ENCODE data around the gene CHST11.

The CHST11 gene

DNA sequence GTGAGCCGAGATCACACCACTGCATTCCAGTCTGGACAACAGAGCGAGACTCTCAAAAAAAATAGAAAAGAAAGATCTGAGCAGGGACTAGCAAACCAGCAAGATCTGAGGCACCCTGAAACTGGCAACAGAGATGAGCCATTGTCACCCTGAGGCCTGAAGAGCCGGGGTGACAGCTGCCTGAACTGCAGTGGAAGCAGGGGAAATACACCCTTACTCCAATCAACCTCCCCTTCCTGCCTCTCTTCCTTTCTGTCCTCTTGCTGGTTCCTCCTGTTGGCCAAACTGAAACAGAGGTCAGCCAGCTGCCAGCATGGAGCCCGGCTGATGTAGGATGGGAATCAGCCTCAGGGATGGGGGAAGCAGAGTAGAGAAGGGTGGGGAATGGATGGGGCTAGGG, 192.0 kb downstream of the CHST11 start:
- no peak for DNase-seq (ENCODE audit: low read depth in 1 of 2, low spot score in 1 of 2)

DNA sequence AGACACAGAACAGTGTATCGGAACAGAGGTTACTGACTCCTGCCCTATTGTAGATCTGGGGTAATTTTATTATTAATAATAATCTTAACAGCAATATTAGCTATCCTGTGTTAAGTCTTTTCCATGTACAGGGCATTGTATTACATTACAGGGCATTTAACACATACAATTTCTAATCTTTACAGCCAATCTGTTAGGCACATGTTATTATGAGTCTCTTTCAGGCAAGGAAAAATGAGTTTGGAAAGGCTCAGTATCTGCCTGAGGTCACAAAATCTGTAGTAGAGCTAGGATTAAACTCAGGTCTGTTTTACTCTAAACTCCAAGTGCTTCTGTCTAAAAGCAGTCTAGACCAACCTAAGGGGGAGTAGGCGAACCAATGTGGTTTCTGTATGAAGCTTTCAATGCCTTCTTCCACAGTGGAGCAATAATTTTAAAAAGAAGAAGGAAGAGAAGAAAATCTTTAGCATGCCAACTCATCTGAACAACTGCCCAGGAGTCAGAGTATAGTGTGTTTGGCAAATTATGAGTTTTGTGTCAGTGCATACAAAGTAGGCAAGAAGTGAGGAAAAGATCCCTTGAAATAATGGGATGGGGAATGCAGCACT, 192.6 kb downstream of the CHST11 start:
- DNase-seq (ENCODE audit: low read depth in 1 of 2, low spot score in 1 of 2): no peak

DNA sequence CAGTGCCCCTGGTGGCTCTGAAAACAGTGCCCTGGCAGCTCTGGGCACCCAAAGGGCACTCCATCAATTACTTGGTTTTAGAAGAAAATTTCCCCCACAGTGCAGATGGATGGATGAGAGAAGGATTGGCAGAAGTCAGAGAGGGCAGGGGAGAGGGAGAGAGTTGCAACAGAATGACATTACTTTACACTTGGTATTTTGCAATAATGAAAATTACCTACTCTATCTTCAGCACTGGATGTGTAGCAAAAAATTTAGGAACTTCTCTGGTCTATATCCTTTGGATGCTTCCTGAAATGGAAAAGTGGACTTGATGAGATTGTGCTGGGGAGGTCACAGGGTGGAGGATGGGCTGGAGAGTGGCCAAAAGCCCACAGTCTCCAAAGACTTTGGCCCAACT, 193.2 kb downstream of the CHST11 start:
- DNase-seq (ENCODE audit: low read depth in 1 of 2, low spot score in 1 of 2): no peak

DNA sequence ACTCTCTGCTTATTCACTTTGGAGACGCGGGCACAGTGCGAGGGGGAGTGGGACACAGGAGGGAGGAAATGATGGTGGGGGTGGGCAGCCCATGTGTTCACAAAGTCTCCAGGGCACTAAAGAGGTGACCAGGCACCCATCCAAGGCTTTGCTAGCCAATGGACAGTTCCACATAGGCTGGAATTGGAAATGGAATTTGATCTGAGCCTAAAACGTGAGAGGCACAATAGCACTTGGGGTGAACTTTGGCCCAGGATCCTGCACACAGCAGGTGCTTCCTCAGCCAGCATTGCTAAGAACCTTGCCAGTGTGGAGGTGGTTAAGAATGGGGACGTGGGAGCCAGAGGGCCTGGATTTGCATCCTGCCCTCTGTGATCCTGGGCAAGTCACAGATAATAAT, 193.8 kb downstream of the CHST11 start:
- DNase-seq (ENCODE audit: low read depth in 1 of 2, low spot score in 1 of 2): no peak

DNA sequence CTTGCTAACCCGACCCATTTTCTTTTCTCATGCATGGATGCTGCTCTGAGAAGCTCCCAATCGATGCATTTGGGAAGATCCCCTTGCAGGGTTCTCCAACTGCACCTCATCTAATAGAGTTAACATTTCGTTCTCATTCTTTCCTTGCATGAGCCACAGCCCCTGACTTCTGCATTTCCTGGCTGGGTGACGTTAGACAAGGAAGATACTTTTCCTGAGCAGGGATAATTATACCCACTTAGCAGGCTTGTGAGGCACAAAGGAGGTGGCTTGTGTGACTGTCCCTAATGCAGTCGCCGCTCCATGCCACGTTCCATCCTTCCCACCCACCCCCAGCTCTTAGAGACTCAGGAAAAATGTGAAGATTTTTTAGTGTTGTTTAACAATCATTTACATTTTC, 195.1 kb downstream of the CHST11 start:
- no peak for DNase-seq (ENCODE audit: low read depth in 1 of 2, low spot score in 1 of 2)

DNA sequence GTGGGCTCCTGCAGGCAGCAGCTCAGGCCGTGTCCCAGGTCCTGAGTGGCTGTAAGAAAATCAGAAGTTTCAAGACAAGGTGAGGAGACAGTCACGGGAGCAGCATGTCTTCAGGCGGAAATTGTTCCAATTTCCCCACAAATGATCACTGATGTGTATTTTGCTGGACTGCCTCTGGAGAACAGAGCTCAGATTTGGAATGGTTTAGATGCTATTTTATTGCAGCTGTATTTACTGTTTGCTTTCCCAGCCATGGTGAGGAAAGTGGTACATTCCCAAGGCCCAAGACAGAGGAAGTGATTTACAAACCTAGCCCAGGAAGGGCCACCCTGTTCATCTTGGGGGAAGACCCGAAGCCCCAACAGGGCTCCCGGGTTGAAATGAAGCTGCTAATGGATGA, 195.6 kb downstream of the CHST11 start:
- DNase-seq (ENCODE audit: low read depth in 1 of 2, low spot score in 1 of 2): no peak

DNA sequence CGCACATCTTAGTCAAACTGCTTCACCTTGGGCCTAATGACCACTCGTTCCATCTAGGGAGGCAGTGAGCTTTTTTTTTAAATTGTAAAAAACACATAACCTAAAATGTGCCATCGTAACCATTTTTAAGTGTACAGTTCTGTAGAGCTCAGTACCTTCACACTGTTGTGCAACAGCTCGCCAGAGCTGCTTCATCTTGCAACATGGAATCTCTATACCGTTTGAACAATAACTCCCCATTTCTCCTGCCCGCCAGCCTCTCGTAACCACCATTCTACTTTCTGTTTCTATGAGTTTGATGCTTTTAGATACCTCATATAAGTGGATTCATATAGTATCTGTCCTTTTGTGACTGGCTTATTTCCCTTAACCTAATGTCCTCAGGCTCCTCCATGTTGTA, 196.2 kb downstream of the CHST11 start:
- no peak for DNase-seq (ENCODE audit: low read depth in 1 of 2, low spot score in 1 of 2)

DNA sequence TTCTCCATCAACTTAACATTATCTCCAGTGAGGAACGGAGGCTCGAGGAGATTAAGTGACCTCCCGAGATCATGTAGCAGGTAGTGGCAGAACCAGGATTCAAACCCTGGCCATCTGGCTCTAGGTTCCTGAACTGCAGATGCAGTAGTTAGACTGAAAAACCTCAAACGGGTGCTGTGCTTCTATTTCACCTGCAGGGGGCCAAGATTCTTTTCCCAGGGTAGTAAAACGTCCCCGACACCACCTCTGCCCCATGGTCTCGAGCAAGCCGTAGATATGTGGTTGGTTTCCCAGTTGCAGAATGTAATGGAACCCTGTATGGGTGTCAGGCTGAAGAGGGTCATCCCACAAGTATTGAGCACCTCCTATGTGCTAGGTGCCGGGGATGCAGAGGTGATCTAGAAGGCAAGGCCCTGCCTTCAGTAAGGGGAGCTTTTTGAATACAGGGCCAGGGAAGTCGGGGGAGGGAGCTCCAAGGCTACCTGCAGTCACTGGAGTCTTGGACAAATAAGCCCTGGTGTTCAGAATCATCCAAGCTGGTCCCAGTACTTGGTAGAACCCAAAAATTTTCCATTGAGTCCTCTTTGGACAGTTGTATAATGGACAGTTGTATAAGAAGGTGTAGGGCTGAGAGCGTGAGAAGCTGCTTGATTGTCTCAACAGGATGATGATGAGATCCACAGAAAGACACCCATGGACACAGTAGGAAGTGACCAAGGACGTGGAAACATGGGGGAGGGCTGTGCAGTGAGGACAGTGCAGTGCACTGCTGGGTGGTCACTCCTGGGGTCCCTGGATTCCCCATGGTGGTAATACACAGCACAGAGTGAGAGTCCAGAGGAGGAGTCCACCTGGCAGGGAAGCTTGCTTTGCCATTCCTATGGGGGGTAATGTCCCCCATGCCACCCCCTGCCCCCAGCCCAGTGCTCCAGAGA, 197.2 kb downstream of the CHST11 start:
- no peak for DNase-seq (ENCODE audit: low read depth in 1 of 2, low spot score in 1 of 2)

DNA sequence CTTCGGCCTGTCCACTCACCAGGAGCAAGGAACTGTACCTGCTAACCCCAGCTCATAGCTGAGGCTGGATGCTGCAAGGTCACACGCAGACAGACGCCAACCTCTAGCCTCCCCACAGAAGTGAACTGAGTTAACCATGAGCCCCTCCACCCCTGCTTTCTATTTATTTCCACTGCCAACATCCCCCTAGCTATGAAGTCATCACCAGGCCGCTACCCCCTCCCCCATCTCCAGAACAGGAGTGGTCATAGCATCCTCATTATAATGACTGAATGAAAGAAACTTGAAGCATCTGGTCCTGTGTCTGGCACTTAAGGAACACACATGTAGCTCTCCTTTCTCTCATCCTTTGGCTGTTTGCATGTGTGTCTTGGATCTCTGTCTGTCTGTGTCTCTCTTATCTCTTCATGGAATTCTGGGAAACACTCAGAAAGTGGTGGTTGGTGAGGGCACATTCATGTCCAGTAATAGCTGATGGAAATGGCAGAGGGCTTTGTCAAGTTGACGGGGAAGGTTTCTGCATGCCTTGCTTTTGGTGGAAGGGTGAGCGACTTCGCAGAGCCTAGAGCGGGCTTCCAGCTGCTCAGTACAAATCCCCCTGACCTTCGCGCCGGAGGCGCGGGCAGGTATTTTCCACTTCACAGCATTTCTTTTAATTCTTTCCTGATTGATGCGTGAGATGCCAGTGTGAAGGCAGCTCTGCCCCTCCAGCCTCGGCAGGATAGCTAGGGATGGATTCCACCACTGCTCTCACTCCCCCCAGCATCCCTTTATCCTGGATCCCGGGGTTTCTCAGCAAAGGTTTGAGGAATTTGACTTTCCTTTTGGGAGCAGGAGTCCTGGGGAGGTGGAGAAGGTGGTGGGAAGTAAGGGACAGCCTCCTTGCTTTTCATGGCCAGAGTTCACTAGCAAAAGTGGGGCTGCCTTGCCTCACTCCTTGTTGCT, 198.2 kb downstream of the CHST11 start:
- DNase-seq (ENCODE audit: low read depth in 1 of 2, low spot score in 1 of 2): no peak

DNA sequence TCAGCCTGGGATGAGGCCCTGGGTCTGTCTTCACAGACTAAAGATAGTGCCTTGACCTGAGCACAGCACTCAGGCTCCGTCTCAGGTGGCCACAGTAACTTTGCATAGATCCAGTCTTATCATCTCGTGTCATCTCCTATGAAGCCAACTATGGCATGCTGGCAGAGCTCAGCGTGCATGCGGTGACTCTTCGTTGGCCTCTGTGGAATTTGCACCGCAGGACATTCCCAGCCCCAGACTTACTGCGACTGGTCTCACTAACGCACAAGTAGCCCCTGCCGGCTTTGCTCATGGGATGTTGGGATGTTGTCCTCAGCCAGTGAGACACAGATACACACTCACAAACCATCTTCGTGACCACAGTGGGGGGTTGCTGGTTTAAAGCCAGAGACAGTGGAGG, 199.6 kb downstream of the CHST11 start:
- no peak for DNase-seq (ENCODE audit: low read depth in 1 of 2, low spot score in 1 of 2)

DNA sequence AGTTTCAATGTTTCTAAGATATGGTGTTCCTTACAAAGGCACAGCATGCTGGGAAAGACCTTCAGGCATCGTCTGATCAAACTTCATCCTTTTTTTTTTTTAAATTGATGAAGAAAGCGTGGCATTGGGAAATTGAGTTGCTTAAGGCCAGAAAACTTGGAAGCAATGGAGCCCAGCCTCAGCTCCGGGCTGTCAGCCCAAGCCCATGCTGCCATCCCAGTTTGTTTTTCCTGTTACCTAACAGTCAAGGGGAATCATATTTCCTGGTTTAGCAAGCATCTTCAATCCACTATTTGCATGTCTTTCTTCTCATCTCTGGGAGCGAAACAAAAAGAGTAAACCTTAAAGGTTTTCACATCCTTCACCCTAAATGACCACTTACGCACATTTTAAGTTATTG, 200.2 kb downstream of the CHST11 start:
- no peak for DNase-seq (ENCODE audit: low read depth in 1 of 2, low spot score in 1 of 2)

DNA sequence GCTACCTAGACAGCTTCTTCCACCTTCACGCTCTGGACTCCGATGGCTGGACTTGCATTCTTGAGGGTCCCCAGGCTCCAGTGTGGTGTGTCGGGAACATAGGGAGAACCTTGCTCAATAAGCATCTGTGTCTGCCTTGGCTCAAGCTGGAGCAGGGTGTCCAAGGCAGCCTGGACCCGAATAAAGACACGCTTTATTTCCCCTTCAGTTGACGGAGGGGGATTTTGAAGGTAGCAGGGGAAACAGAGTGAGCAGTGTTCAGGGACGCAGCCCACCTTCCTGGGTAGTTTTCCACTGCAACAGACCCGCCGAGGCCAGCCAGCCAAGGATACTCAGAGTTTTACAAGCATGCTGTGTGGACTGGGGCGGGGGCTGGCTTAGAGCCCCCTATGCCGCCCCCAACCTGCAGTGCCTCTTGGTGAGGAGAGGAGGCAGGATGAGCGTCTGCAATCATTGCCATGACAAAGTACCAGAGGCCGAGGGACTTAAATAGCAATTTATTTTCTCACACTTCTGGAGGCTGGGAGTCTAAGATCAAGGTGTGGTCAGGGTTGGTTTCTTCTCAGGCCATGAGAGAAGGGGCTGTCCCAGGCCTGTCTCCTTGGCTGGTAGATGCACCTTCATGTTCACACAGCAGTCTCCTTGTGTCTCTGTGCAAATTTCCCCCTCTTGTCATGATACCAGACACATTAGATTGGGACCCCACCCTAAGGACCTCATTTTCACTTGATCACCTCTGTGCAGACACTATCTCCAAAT, 201.2 kb downstream of the CHST11 start:
- DNase-seq (ENCODE audit: low read depth in 1 of 2, low spot score in 1 of 2): no peak

DNA sequence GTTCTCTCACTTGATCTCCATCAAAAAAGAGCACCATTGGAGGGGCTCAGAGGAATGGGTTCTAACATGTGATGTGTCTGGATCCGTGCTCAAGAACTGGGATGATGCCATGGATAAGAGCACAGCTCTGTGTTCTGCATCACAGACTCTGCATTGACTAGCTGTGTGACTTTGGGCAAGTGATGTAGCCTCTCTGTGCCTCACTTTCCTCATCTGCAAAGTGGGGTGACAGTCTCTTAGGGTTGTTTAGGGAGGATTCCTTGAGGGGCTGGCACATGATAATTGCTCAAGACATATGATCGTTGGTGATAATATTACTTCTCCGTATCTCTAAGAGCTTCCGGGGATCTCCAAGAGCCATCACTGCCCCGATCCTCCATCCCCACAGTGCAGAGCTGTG, 202.3 kb downstream of the CHST11 start:
- no peak for DNase-seq (ENCODE audit: low read depth in 1 of 2, low spot score in 1 of 2)

DNA sequence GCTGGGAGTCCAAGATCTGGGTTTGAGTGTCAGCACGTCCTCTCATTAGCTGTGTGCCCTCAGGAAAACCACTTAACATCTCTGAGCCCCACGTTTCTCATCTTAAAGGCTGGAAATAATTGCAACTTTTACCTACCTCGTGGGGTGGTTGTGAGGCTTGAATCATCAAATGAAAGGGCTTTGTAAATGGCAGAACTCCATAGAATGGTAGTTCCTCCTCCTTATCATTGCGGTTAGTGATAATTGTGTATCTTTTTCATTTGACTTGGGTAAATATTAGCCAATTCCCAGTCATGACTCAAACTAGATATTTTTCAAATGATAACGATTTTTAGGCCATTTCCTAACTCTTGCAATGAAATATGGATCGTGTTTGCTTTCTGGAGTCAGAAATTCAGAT, 205.5 kb downstream of the CHST11 start:
- DNase-seq (ENCODE audit: low read depth in 1 of 2, low spot score in 1 of 2): no peak

DNA sequence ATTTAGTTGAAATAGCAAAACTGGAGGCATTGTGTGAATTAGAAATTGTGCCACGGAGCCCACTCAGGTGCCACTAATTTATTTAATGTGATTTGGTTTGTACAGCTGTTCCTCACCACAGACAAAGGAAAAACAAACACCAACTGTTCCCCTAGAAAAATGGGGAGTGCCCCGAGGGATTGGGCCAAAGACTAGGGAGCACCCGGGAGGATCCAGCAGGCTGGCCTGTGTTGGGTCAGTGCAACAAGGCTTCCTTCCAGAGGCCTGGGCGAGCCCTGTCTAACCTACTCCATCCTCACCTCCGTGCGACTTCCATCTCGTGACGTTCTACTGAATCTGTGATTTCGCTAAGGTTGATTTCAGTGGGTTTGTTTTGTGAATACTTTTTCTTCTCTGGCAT, 206.2 kb downstream of the CHST11 start:
- no peak for DNase-seq (ENCODE audit: low read depth in 1 of 2, low spot score in 1 of 2)

DNA sequence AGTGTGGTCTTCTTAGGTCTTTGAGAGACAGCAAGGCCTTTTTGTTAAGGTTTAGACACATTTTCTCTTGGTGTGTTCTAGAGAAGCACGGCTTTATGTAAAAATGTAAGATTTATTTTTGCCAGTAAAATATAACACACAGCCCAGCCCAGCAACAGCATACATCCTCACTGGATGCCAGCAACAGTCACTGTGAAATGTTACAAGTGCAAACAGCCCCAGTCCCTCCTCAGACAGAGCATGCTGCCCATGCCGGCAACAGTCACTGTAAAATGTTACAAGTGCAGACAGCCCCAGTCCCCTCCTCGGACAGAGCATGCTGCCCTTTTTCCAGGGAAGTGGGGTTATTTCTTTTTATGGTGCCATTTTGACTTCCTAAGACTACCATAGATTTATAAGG, 207.6 kb downstream of the CHST11 start:
- no peak for DNase-seq (ENCODE audit: low read depth in 1 of 2, low spot score in 1 of 2)

DNA sequence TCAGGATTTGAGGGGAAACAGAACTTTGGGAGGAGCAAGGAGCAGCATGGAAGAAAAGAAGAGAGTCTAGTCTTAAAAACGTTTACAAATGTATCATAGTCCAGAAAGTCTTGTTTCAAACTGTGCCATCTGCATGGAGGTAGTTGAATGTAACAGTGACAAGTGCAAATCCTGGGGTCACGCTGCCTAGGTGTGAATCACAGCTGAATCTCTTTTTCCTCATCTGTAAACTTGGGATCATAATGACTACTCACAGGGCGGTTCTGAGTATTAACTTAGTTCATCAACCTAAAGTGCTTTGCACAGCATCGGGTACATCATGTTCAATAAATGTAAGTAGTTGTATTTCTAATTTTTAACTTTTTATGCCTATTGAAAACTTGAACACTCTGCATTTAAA, 208.5 kb downstream of the CHST11 start:
- no peak for DNase-seq (ENCODE audit: low read depth in 1 of 2, low spot score in 1 of 2)

DNA sequence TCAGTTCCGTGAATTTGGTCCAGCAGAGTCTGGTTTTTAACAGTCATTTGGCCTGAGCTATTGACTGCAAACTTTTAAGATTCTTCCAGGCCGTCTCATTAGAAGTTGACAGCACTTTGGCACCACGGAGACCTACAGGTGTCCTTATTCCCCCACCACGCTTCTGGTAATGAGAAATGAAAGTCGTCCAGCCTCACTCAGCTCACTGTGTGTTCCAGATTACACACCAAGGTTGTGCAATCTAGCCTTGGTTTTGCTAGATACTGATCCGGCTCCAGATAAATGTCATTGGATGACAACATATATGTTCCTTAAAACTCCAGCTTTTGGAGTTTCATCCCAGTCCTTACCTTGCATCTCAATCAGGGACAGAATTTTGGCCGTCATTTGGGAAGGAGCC, 210.4 kb downstream of the CHST11 start:
- no peak for DNase-seq (ENCODE audit: low read depth in 1 of 2, low spot score in 1 of 2)

DNA sequence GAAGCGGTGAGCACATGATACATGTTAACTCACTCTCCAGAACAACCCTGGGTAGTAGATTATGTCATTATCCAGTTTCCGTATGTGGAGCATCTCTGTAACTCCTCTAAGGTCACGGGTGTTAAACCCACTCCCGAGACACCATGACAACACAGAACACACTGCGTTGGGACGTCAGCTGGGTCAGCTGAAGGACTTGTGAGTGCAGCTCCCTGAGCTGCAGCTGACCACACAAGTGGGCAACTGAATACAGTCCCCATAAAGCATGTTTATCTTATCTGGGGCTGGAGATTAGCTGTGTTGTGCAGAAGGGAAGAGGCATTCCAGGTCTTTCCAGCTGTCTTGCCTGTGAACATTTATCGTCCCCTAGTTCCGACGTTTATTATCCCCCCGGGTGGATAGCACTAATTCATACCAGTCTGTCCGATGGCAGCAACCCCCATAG, 211.5 kb downstream of the CHST11 start:
- DNase-seq (ENCODE audit: low read depth in 1 of 2, low spot score in 1 of 2): no peak

DNA sequence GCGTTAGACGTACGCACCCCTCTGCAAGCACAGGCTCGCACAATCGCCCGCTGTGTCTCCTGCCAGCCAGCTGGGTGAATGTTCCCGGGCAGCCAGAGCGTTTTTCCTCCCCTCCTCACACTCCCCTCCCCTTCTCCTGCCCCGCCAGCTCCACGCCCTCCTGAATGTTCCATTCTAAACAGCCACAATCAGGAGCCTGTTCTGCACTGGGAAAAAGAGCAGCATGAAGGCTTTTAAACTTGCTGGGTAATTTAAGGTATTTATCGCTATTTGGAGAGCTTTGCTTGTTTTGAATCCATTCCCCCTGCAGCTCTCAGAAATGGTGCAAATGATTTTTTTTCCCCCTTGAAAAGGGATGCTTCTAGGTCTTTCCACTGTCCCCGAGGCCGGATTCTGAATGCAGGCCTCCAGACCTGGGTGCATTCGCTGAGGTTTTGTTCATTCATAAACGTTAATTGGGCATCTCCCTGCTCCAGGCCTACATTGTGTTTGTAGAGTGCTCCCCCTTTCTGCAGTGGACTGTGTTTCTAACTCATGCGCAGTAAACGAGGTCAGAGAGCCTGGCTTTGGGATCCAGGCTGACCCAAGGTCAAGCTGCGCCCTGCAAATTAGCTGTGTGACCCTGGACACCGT, 212.5 kb downstream of the CHST11 start:
- DNase-seq (ENCODE audit: low read depth in 1 of 2, low spot score in 1 of 2): no peak
